Stimulated activated CD8-positive, alpha-beta memory T cell treated with anti-CD3 and anti-CD28 coated beads, Interleukin-4, amount 100 ng/mL, for 48 hours (primary cell): ENCODE measurements around the gene NXPE3.
"Not testable (repeated sequence)": the region's sequence is repeated elsewhere in the genome, so short reads cannot be mapped to it uniquely, and the experiment has no call there.

Source experiments
- DNase-seq: peaks from one replicate; pipeline ENCODE4 v3.0.0-alpha.2; 2020

The NXPE3 gene

GRCh38 chr3:101852983-101853840 is 74.2 kb downstream of the NXPE3 start:
- DNase-seq, result no peak

GRCh38 chr3:101853982-101854381 is 75.0 kb downstream of the NXPE3 start:
- no peak for DNase-seq

GRCh38 chr3:101854608-101855304 is 75.7 kb downstream of the NXPE3 start:
- DNase-seq, result no peak

- no peak for DNase-seq
Measured at GRCh38 chr3:101857301-101857741, 78.3 kb downstream of the NXPE3 start.

- no peak for DNase-seq
Measured at GRCh38 chr3:101858464-101859030, 79.5 kb downstream of the NXPE3 start.

GRCh38 chr3:101859882-101860448 is 81.0 kb downstream of the NXPE3 start:
- no peak for DNase-seq

GRCh38 chr3:101861212-101861788 is 82.3 kb downstream of the NXPE3 start:
- no peak for DNase-seq

GRCh38 chr3:101861789-101862415 is 82.9 kb downstream of the NXPE3 start:
- no peak for DNase-seq

GRCh38 chr3:101862416-101863165 is 83.6 kb downstream of the NXPE3 start:
- no peak for DNase-seq

GRCh38 chr3:101864926-101865325 is 85.9 kb downstream of the NXPE3 start:
- not testable (repeated sequence) for DNase-seq

GRCh38 chr3:101865751-101866509 is 86.9 kb downstream of the NXPE3 start:
- no peak for DNase-seq

- DNase-seq, result no peak
Measured at GRCh38 chr3:101867511-101867910, 88.5 kb downstream of the NXPE3 start.

- DNase-seq, result no peak
Measured at GRCh38 chr3:101867996-101868395, 89.0 kb downstream of the NXPE3 start.

- DNase-seq, result no peak
Measured at GRCh38 chr3:101868534-101869464, 89.8 kb downstream of the NXPE3 start.

- DNase-seq, result no peak
Measured at GRCh38 chr3:101870138-101870537, 91.1 kb downstream of the NXPE3 start.

GRCh38 chr3:101873619-101874018 is 94.6 kb downstream of the NXPE3 start:
- no peak for DNase-seq

- no peak for DNase-seq
Measured at GRCh38 chr3:101876142-101876541, 97.1 kb downstream of the NXPE3 start.
